HCT116 (cell line): ENCODE results near the gene CYP4A22. TPM values are rescaled to one million over a fixed set of nuclear protein-coding genes. Genes with fewer than 3 reads are reported as not detected.

Source experiments
- ATAC-seq: fragments of 200-7000 bp; cut with Tn5 transposase; 2 replicates; pipeline ENCODE4 v1.9.1; 2020; ENCODE audit warnings: mild to moderate bottlenecking, moderate library complexity
- BruUV-seq: library from RNA; stranded (reverse); fragments of 400-500 nt; replicated peaks from 2 replicates; lab custom pipeline; 2021; lab: Mats Ljungman, UMichigan
- CTCF ChIA-PET: fragments of 300-600 bp; sonication (Branson Sonifier 250); formaldehyde crosslinking; loops from one replicate; lab custom pipeline; 2021; ENCODE audit warnings: antibody characterized with exemption; lab: Charles Lee
- POLR2A ChIA-PET: fragments of 300-600, 350-600 bp; sonication (Branson Sonifier 250); formaldehyde crosslinking; loops from one replicate; lab custom pipeline; 2021; ENCODE audit warnings: antibody characterized with exemption; lab: Charles Lee
- RAD21 ChIA-PET, 2 experiments: fragments of 300-600 bp; sonication (Branson Sonifier 250); formaldehyde crosslinking; loops; one replicate each; lab custom pipeline; 2023; ENCODE audit warnings: low total read pairs in 2 of 2; ENCODE audit not compliant: uncharacterized antibody in 2 of 2, unreplicated experiment in 2 of 2, low non-redundant PET in 1 of 2; lab: Charles Lee
- DNase-seq: peaks from one replicate; pipeline ENCODE4 v3.0.0-alpha.2; 2010; ENCODE audit warnings: low read depth, low spot score
- H2AFZ ChIP-seq: fragments of 200-600 bp; shearing (Covaris generic), sonication (generic); 2 replicates; pipeline ENCODE4 v1.6.1; 2017; ENCODE audit warnings: low read depth, mixed run types, mixed read lengths, antibody characterized with exemption, low read length; ENCODE audit not compliant: poor library complexity, severe bottlenecking
- H3K27ac ChIP-seq: 2 replicates; pipeline ENCODE4 v1.5.1; 2012; ENCODE audit warnings: low read depth, low read length
- H3K27me3 ChIP-seq: fragments of 200-600 bp; sonication (generic); 2 replicates; pipeline ENCODE4 v1.6.1; 2016; ENCODE audit warnings: mixed run types, low read length, mixed read lengths; ENCODE audit not compliant: insufficient read depth
- H3K36me3 ChIP-seq, 2 experiments: fragments of 200-500 bp in 1 of 2; fragments of 200-600 bp in 1 of 2; sonication (Bioruptor generic) in 1 of 2; sonication (generic) in 1 of 2; 2 replicates each; pipeline versions ENCODE4 v1.5.1 to v1.6.1; 2014 to 2016; ENCODE audit warnings: low read length in 2 of 2, inconsistent platforms in 1 of 2, mixed read lengths in 1 of 2, mixed run types in 1 of 2; ENCODE audit not compliant: insufficient read depth in 2 of 2, control insufficient read depth in 1 of 2
- H3K4me1 ChIP-seq, 2 experiments: fragments of 200-600 bp in 1 of 2; sonication (generic) in 1 of 2; 2 replicates each; pipeline versions ENCODE4 v1.5.1 to v1.6.1; 2012 to 2017; ENCODE audit warnings: low read length in 2 of 2, inconsistent platforms in 1 of 2, mild to moderate bottlenecking in 1 of 2, mixed read lengths in 1 of 2, mixed run types in 1 of 2, moderate library complexity in 1 of 2; ENCODE audit not compliant: insufficient read depth in 2 of 2, control insufficient read depth in 1 of 2
- H3K4me2 ChIP-seq: fragments of 200-600 bp; sonication (generic); 2 replicates; pipeline ENCODE4 v1.6.1; 2017; ENCODE audit warnings: mixed run types, low read length, mixed read lengths
- H3K4me3 ChIP-seq, 2 experiments: fragments of 200-600 bp in 1 of 2; sonication (generic) in 1 of 2; replicated peaks in 1 of 2; 2 replicates each; pipeline ENCODE4 v1.5.1; 2011 to 2016; ENCODE audit warnings: low read length in 2 of 2, control low read depth in 1 of 2, low read depth in 1 of 2, mild to moderate bottlenecking in 1 of 2, mixed read lengths in 1 of 2, mixed run types in 1 of 2
- H3K79me2 ChIP-seq: fragments of 200-600 bp; sonication (generic); 2 replicates; pipeline ENCODE4 v1.6.1; 2017; ENCODE audit warnings: mild to moderate bottlenecking, mixed run types, low read length, moderate library complexity, mixed read lengths; ENCODE audit not compliant: insufficient read depth
- H3K9ac ChIP-seq: fragments of 200-600 bp; sonication (generic); 2 replicates; pipeline ENCODE4 v1.6.1; 2016; ENCODE audit warnings: low read length, mixed read lengths
- H3K9me2 ChIP-seq: fragments of 200-600 bp; sonication (generic), shearing (Covaris generic); 2 replicates; pipeline ENCODE4 v1.6.1; 2017; ENCODE audit warnings: mixed run types, mild to moderate bottlenecking, moderate library complexity; ENCODE audit not compliant: insufficient read depth
- H3K9me3 ChIP-seq, 2 experiments: fragments of 200-500 bp in 1 of 2; fragments of 200-600 bp in 1 of 2; sonication (Bioruptor generic) in 1 of 2; sonication (generic) in 1 of 2; 2 replicates each; pipeline ENCODE4 v1.6.1; 2014 to 2017; ENCODE audit warnings: low read length in 2 of 2, mixed read lengths in 2 of 2, inconsistent platforms in 1 of 2, low read depth in 1 of 2, mild to moderate bottlenecking in 1 of 2, mixed run types in 1 of 2, moderate library complexity in 1 of 2; ENCODE audit not compliant: control insufficient read depth in 1 of 2, insufficient read depth in 1 of 2
- H4K20me1 ChIP-seq: fragments of 200-600 bp; sonication (generic), shearing (Covaris generic); 2 replicates; pipeline ENCODE4 v1.6.1; 2017; ENCODE audit warnings: mixed run types, mild to moderate bottlenecking, moderate library complexity; ENCODE audit not compliant: insufficient read depth
- CBX3 ChIP-seq: IDR thresholded peaks from 2 replicates; pipeline ENCODE4 v1.6.1; 2012; ENCODE audit warnings: low read depth
- CTCF ChIP-seq, 3 experiments: fragments of 200-600 bp in 1 of 3; sonication (generic) in 1 of 3; IDR thresholded peaks in 2 of 3; conservative IDR thresholded peaks in 1 of 3; 2 replicates each; pipeline ENCODE4 v1.5.1; 2012 to 2017; ENCODE audit warnings: low read depth in 2 of 3, low read length in 2 of 3, antibody characterized with exemption in 1 of 3, borderline replicate concordance in 1 of 3, control low read depth in 1 of 3, mild to moderate bottlenecking in 1 of 3, mixed read lengths in 1 of 3, mixed run types in 1 of 3, moderate library complexity in 1 of 3; ENCODE audit not compliant: insufficient read depth in 1 of 3
- EZH2phosphoT487 ChIP-seq: fragments of 200-600 bp; IDR thresholded peaks from 2 replicates; pipeline ENCODE4 v1.6.1; 2018; ENCODE audit warnings: antibody characterized with exemption, borderline replicate concordance
- FOSL1 ChIP-seq: IDR thresholded peaks from 2 replicates; pipeline ENCODE4 v1.6.1; 2012; ENCODE audit warnings: low read depth
- POLR2AphosphoS5 ChIP-seq: IDR thresholded peaks from 2 replicates; pipeline ENCODE4 v1.6.1; 2011; ENCODE audit warnings: mild to moderate bottlenecking, low read depth, low read length, moderate library complexity
- SIN3A ChIP-seq: IDR thresholded peaks from 2 replicates; pipeline ENCODE4 v1.6.1; 2012; ENCODE audit warnings: low read depth
- ZFX ChIP-seq: fragments of 450-650 bp; IDR thresholded peaks from 2 replicates; pipeline ENCODE4 v1.6.1; 2017
- intact Hi-C: fragments of 100-400 bp; cut with micrococcal nuclease; formaldehyde crosslinking; loops from 2 replicates; pipeline ENCODE4 v1.10.0; 2022
- total RNA-seq: library from RNA; stranded (reverse); gene quantifications from one replicate; pipeline ENCODE4 v1.2.1, GENCODE V29; 2021; ENCODE audit not compliant: unreplicated experiment

The CYP4A22 gene
- total RNA-seq, 1 experiment from 2014 or later = not detected

DNA sequence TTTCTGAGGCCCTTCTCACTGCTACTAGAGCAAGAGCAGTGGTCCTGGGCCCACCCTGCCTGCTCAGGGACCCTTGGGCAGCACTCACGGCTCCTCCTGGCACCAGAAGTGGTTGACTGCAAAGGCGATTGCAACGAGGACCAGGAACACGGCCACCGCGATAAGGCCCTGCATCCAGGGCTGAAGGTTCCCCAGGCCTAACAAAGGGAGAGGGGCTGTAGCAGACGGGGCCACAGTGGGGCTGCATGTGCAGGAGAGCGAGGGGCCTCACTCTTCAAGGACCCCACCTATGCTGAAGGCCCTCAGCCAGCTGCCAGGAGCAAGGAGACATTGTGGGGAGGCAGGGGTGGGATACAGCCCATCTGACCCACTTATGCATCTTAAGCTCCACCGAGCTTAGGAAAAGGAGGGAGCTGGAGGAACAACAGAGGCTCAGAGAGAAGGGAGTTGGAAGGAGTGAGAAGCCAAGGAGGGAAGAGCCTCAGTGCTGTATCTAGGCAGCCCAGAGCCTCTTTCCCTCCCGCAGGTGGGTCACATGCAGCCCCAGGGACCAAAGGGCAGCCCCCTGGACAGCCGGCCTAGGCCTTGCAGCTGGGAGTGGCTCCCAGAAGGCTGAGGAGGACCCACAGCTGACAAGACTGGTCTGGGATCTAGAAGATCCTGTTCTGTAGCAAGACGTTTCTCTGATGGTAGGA, 50.1 kb downstream of the CYP4A22 start:
- CTCF ChIA-PET = no interaction called here
- intact Hi-C loops = no loop called here
- no TSS peak for BruUV-seq
- Histone ChIP-seq H3K4me1 (peaks cover 0 to 11% of the 10 kb centered on the region in 2 experiments; a peak in 2 of 4 replicates), H2AFZ (no peak overlapping the region), H3K9me2 (no peaks in the 10 kb centered on the region), H3K4me3 (no peak overlapping the region), H3K27ac (no peak overlapping the region), H3K9me3 (no peaks in the 10 kb centered on the region), H3K79me2 (no peaks in the 10 kb centered on the region), H3K4me2 (no peak overlapping the region), H3K27me3 (no peaks in the 10 kb centered on the region), H4K20me1 (no peaks in the 10 kb centered on the region), H3K36me3 (no peaks in the 10 kb centered on the region), H3K9ac (no peak overlapping the region)
- RAD21 ChIA-PET = no interaction called here
- POLR2A ChIA-PET = no interaction called here
- no peak for TF ChIP-seq EZH2phosphoT487
- no peak for TF ChIP-seq POLR2AphosphoS5
- TF ChIP-seq ZFX = no peak
- no peak for TF ChIP-seq CBX3
- DNase-seq (no peak), ATAC-seq (no peak)

DNA sequence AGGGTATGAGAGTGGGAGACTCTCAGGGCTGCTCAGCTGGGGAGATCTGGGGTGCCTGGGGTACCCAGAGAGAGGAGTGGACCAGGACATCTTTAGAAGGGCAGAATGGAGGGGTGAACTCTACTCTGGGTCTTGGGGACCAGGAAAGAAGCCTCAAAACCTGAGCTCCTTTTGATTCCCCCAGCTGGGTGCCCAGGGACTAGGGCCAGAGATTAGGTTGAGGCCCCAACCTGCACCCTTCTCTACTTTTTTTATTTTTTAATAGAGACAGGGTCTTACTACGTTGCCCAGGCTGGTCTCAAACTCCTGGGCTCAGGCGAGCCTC, 50.6 kb downstream of the CYP4A22 start:
- intact Hi-C loops = no loop called here
- POLR2A ChIA-PET = no interaction called here

More for the DNA sequence above, 50.6 kb downstream of the CYP4A22 start:
- BruUV-seq = no TSS peak
- Histone ChIP-seq H3K27me3 (no peaks in the 10 kb centered on the region), H3K79me2 (no peaks in the 10 kb centered on the region), H2AFZ (no peak overlapping the region), H3K36me3 (no peaks in the 10 kb centered on the region), H3K9me3 (no peaks in the 10 kb centered on the region), H3K4me2 (no peak overlapping the region), H3K4me3 (no peak overlapping the region), H3K9ac (no peak overlapping the region), H4K20me1 (no peaks in the 10 kb centered on the region), H3K27ac (no peak overlapping the region), H3K9me2 (no peaks in the 10 kb centered on the region), H3K4me1 (peaks cover 0 to 16% of the 10 kb centered on the region in 2 experiments; a peak in 3 of 4 replicates)
- ChIA-PET RAD21 (no interaction called here), CTCF (interaction anchor here (0.9 kb wide), 1 partner anchor 9 kb away, joined by 3 read pairs; no protein-coding TSS in a partner anchor)
- DNase-seq (no peak), ATAC-seq (no peak)
- TF ChIP-seq FOSL1 = no peak
- no peak for TF ChIP-seq CTCF (IDR thresholded peaks at IDR 0.05 in 2 of 3, conservative IDR thresholded peaks at IDR 0.05 in 1 of 3; ENCODE audit: borderline replicate concordance in 1 of 3, insufficient read depth in 1 of 3, low read depth in 2 of 3, low read length in 2 of 3)
- TF ChIP-seq POLR2AphosphoS5 = no peak
- no peak for TF ChIP-seq SIN3A
